Activated effector memory CD4-positive, alpha-beta T cell treated with Interleukin-2 at 50 U/mL for 16 hours (primary cell): ENCODE results near the gene C7orf25.

Experiments
- DNase-seq: peaks from one replicate; pipeline ENCODE4 v3.0.0-alpha.2; 2020

The C7orf25 gene

GRCh38 chr7:42911454-42912447 is at the start of gene C7orf25:
Gene C7orf25 (minus strand): TSS chr7:42912070. CDS start chr7:42910900, 1,170 bp downstream.
- DNase-seq: peak; percentile 93

- no peak for DNase-seq
Measured at GRCh38 chr7:42961170-42961569, 49.3 kb upstream of the C7orf25 start.

- no peak for DNase-seq
Measured at GRCh38 chr7:42960762-42961161, 48.9 kb upstream of the C7orf25 start.

- no peak for DNase-seq
Measured at GRCh38 chr7:42959549-42959948, 47.7 kb upstream of the C7orf25 start.

GRCh38 chr7:42956062-42956461 is 44.2 kb upstream of the C7orf25 start:
- no peak for DNase-seq

- no peak for DNase-seq
Measured at GRCh38 chr7:42953994-42954393, 42.1 kb upstream of the C7orf25 start.

- no peak for DNase-seq
Measured at GRCh38 chr7:42952328-42952727, 40.5 kb upstream of the C7orf25 start.

- DNase-seq: no peak
Measured at GRCh38 chr7:42950417-42950816, 38.5 kb upstream of the C7orf25 start.

- no peak for DNase-seq
Measured at GRCh38 chr7:42947521-42947920, 35.7 kb upstream of the C7orf25 start.

- no peak for DNase-seq
Measured at GRCh38 chr7:42946627-42946950, 34.7 kb upstream of the C7orf25 start.

- no peak for DNase-seq
Measured at GRCh38 chr7:42945821-42946626, 34.2 kb upstream of the C7orf25 start.

GRCh38 chr7:42940985-42941847 is 29.3 kb upstream of the C7orf25 start:
- DNase-seq: peak; percentile 52

- no peak for DNase-seq
Measured at GRCh38 chr7:42939457-42940240, 27.8 kb upstream of the C7orf25 start.

- DNase-seq: no peak
Measured at GRCh38 chr7:42935861-42936260, 24.0 kb upstream of the C7orf25 start.

- DNase-seq: no peak
Measured at GRCh38 chr7:42934291-42934690, 22.4 kb upstream of the C7orf25 start.

- no peak for DNase-seq
Measured at GRCh38 chr7:42932811-42933591, 21.1 kb upstream of the C7orf25 start.

- DNase-seq: peak; percentile 92
Measured at GRCh38 chr7:42931834-42932651, 20.2 kb upstream of the C7orf25 start, which contains the start of the genes MRPL32 and PSMA2. Gene MRPL32 (plus strand): TSS chr7:42932376. CDS start chr7:42932387, 11 bp downstream. Gene PSMA2 (minus strand): TSS chr7:42932174. CDS start chr7:42932158, 16 bp downstream.

GRCh38 chr7:42931447-42931833 is 19.6 kb upstream of the C7orf25 start:
- no peak for DNase-seq

GRCh38 chr7:42930889-42931288 is 19.0 kb upstream of the C7orf25 start:
- DNase-seq: no peak

- no peak for DNase-seq
Measured at GRCh38 chr7:42929449-42929848, 17.6 kb upstream of the C7orf25 start.
